Esophagus muscularis mucosa (tissue), 4 donors: ENCODE results near the gene CEBPG. TPM values are rescaled to one million over a fixed set of nuclear protein-coding genes. Genes with fewer than 3 reads are reported as not detected.

Source experiments
- DNase-seq: peaks from one replicate; pipeline ENCODE4 v3.0.0-alpha.2; 2017; ENCODE audit errors: extremely low spot score
- H3K27ac ChIP-seq, 4 donors: fragments of 200-600 bp; sonication (generic); replicated peaks in 1 of 4; 1 replicate in 3 of 4; 2 replicates in 1 of 4; pipeline ENCODE4 v1.5.1; 2016 to 2019; ENCODE audit warnings: mild to moderate bottlenecking in 1 of 4
- H3K27me3 ChIP-seq, 4 donors: fragments of 200-600 bp; sonication (generic); one replicate each; pipeline versions ENCODE4 v1.5.1 to v1.6.0; 2016 to 2019
- H3K36me3 ChIP-seq, 4 donors: fragments of 200-600 bp; sonication (generic); one replicate each; pipeline ENCODE4 v1.5.1; 2016 to 2019
- H3K4me1 ChIP-seq, 4 donors: fragments of 200-600 bp; sonication (generic); one replicate each; pipeline ENCODE4 v1.5.1; 2016 to 2019
- H3K4me3 ChIP-seq, 4 donors: fragments of 200-600 bp; sonication (generic); 1 replicate in 2 of 4; 2 replicates in 2 of 4; pipeline ENCODE4 v1.5.1; 2016 to 2019; ENCODE audit warnings: mild to moderate bottlenecking in 4 of 4, moderate library complexity in 1 of 4
- H3K9me3 ChIP-seq, 4 donors: fragments of 200-600 bp; sonication (generic); 1 replicate in 3 of 4; 2 replicates in 1 of 4; pipeline ENCODE4 v1.5.1; 2016 to 2019
- CTCF ChIP-seq, 3 experiments: fragments of 200-600 bp in 2 of 3; fragments of 450-650 bp in 1 of 3; sonication (generic) in 2 of 3; IDR thresholded peaks; one replicate each; pipeline ENCODE4 v1.5.1; 2017 to 2019; ENCODE audit warnings: antibody characterized with exemption in 3 of 3, mild to moderate bottlenecking in 2 of 3, moderate library complexity in 1 of 3
- EP300 ChIP-seq: sonication (generic); formaldehyde crosslinking; IDR thresholded peaks from one replicate; pipeline ENCODE4 v1.6.1; 2017; ENCODE audit warnings: antibody characterized with exemption
- POLR2A ChIP-seq: fragments of 450-650 bp; IDR thresholded peaks from one replicate; pipeline ENCODE4 v1.6.1; 2017; ENCODE audit warnings: antibody characterized with exemption, moderate library complexity, mild to moderate bottlenecking, low read depth
- POLR2AphosphoS5 ChIP-seq, 2 donors: sonication (generic); formaldehyde crosslinking; IDR thresholded peaks; one replicate each; pipeline ENCODE4 v1.6.1; 2017; ENCODE audit warnings: antibody characterized with exemption in 2 of 2
- WGBS: methylation state at CpG from one replicate; pipeline ENCODE4 v1.1.5; 2018; 5-methylcytosine and 5-hydroxymethylcytosine counted together
- intact Hi-C: fragments of 100-400 bp; cut with DNase I; formaldehyde crosslinking; loops from one replicate; pipeline ENCODE4 v1.15.1; 2023
- total RNA-seq, 4 donors: library from RNA; depleted of rRNA; stranded (reverse); fragments of >200 nt; gene quantifications; one replicate each; pipeline versions ENCODE4 v1.1.0 to v1.2.1, GENCODE V29; 2016

Gene CEBPG
- total RNA-seq, 4 donors from 2014 or later: 23.1 to 30.3 (median 28.5) TPM

GRCh38 chr19:33412601-33413425 is 39.3 kb downstream of the CEBPG start:
- Histone ChIP-seq H3K4me1 (peaks cover 0 to 10% (median 8%) of the 10 kb centered on the region in 4 donors), H3K27me3 (no peaks in the 10 kb centered on the region), H3K9me3 (no peaks in the 10 kb centered on the region), H3K27ac (no peak overlapping the region), H3K4me3 (no peak overlapping the region), H3K36me3 (peaks cover 3 to 34% (median 24%) of the 10 kb centered on the region in 4 donors)
- intact Hi-C loops: no loop called here
- TF ChIP-seq POLR2AphosphoS5 (IDR thresholded peaks at IDR 0.05) (no peak), EP300 (no peak), POLR2A (no peak), CTCF (IDR thresholded peaks at IDR 0.05) (no peak)
- WGBS: 89% methylated on average over 14 of the region's 18 CpGs
- DNase-seq: no peak

- TF ChIP-seq EP300 (no peak), POLR2A (no peak), POLR2AphosphoS5 (IDR thresholded peaks at IDR 0.05) (no peak), CTCF (IDR thresholded peaks at IDR 0.05) (no peak)
- peaks cover 3 to 33% (median 24%) of the 10 kb centered on the region in 4 donors for H3K36me3 ChIP-seq
- 89% methylated on average over 3 of the region's 13 CpGs for WGBS
- H3K4me1 ChIP-seq: peaks cover 0 to 10% (median 8%) of the 10 kb centered on the region in 4 donors
- no peak for DNase-seq
- intact Hi-C loops: no loop called here
- H3K4me3 ChIP-seq: no peak overlapping the region
- H3K9me3 ChIP-seq: no peaks in the 10 kb centered on the region
- no peak overlapping the region for H3K27ac ChIP-seq
- no peaks in the 10 kb centered on the region for H3K27me3 ChIP-seq
Measured at GRCh38 chr19:33413426-33413725, 39.9 kb downstream of the CEBPG start.

GRCh38 chr19:33413868-33414666 is 40.6 kb downstream of the CEBPG start:
- Histone ChIP-seq H3K36me3 (peaks cover 3 to 32% (median 24%) of the 10 kb centered on the region in 4 donors), H3K27ac (no peak overlapping the region), H3K4me1 (peaks cover 0 to 10% (median 8%) of the 10 kb centered on the region in 4 donors), H3K4me3 (no peak overlapping the region), H3K27me3 (no peaks in the 10 kb centered on the region), H3K9me3 (no peaks in the 10 kb centered on the region)
- 85% methylated on average over 13 of the region's 25 CpGs for WGBS
- intact Hi-C loops: no loop called here
- no peak for DNase-seq
- TF ChIP-seq POLR2AphosphoS5 (IDR thresholded peaks at IDR 0.05): no peak
- TF ChIP-seq POLR2A: no peak
- TF ChIP-seq CTCF (IDR thresholded peaks at IDR 0.05): no peak
- TF ChIP-seq EP300: no peak

- H3K9me3 ChIP-seq: no peaks in the 10 kb centered on the region
- H3K27me3 ChIP-seq: no peaks in the 10 kb centered on the region
- WGBS: 91% methylated on average over 31 of the region's 32 CpGs
- no peak overlapping the region for H3K27ac ChIP-seq
- intact Hi-C loops: no loop called here
- peaks cover 0 to 10% (median 8%) of the 10 kb centered on the region in 4 donors for H3K4me1 ChIP-seq
- TF ChIP-seq EP300: no peak
- TF ChIP-seq POLR2AphosphoS5 (IDR thresholded peaks at IDR 0.05): no peak
- TF ChIP-seq POLR2A: no peak
- TF ChIP-seq CTCF (IDR thresholded peaks at IDR 0.05): no peak
- DNase-seq: no peak
- H3K4me3 ChIP-seq: no peak overlapping the region
- peaks cover 3 to 25% (median 19%) of the 10 kb centered on the region in 4 donors for H3K36me3 ChIP-seq
Measured at GRCh38 chr19:33414667-33415605, 41.4 kb downstream of the CEBPG start.
